Fibroblast of lung (primary cell): ENCODE results near the gene NR2C1.

Experiments
- EZH2 ChIP-seq: IDR thresholded peaks from 2 replicates; pipeline ENCODE4 v1.5.1; 2012; ENCODE audit warnings: low read length, control low read depth, mild to moderate bottlenecking; ENCODE audit errors: missing control alignments
- TF ChIP-seq, protein P1 (sequence below), 2 donors: IDR thresholded peaks in 1 of 2; conservative IDR thresholded peaks in 1 of 2; 1 replicate in 1 of 2; 2 replicates in 1 of 2; pipeline ENCODE4 v1.5.1; 2011 to 2012; ENCODE audit warnings: low read length in 2 of 2, control low read depth in 1 of 2, inconsistent platforms in 1 of 2, low read depth in 1 of 2, mild to moderate bottlenecking in 1 of 2

DNA sequence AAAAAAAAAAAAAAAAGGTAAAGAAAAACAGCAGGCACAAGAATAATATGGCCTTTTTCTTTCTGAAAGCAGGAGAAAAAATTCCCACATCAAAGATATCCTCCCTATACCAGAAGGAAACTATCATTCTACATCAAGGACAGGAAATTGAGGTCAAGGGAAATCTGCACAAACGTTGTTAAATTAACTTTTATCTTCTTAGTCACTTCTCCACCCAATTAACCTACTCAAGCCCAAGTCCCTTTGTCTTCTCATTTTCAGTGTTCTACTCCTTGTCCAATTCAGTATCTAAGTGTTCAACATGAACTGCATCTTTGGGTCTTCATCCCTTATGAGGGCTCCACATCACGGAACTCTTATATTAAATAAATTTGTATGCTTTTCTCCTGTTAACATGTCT is 85.6 kb downstream of the NR2C1 start:
- TF ChIP-seq, protein P1, sequence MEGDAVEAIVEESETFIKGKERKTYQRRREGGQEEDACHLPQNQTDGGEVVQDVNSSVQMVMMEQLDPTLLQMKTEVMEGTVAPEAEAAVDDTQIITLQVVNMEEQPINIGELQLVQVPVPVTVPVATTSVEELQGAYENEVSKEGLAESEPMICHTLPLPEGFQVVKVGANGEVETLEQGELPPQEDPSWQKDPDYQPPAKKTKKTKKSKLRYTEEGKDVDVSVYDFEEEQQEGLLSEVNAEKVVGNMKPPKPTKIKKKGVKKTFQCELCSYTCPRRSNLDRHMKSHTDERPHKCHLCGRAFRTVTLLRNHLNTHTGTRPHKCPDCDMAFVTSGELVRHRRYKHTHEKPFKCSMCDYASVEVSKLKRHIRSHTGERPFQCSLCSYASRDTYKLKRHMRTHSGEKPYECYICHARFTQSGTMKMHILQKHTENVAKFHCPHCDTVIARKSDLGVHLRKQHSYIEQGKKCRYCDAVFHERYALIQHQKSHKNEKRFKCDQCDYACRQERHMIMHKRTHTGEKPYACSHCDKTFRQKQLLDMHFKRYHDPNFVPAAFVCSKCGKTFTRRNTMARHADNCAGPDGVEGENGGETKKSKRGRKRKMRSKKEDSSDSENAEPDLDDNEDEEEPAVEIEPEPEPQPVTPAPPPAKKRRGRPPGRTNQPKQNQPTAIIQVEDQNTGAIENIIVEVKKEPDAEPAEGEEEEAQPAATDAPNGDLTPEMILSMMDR (conservative IDR thresholded peaks at IDR 0.05 in 1 of 2, IDR thresholded peaks at IDR 0.05 in 1 of 2; ENCODE audit: low read depth in 1 of 2, low read length in 2 of 2), result no peak
- TF ChIP-seq EZH2, result no peak
